Measurements from ENCODE around the gene ERAL1.
"Not testable (repeated sequence)": the region's sequence is repeated elsewhere in the genome, so short reads cannot be mapped to it uniquely, and the experiment has no call there.

The ERAL1 gene

GRCh38 chr17:28865946-28866752 lies 11.3 kb downstream of the ERAL1 start:
- Histone ChIP-seq H3K27me3 (replicated peaks; ENCODE audit: control insufficient read depth, insufficient read depth, low read length) (no peaks in the 10 kb centered on the region), H3K9me3 (ENCODE audit: control insufficient read depth, low read length) (no peaks in the 10 kb centered on the region)

GRCh38 chr17:28867276-28867675 lies 12.5 kb downstream of the ERAL1 start:
- DNase-seq (ENCODE audit: low read depth), result no peak
- Histone ChIP-seq H3K4me1 (ENCODE audit: control insufficient read depth, insufficient read depth, low read length) (no peaks in the 10 kb centered on the region), H3K4me3 (ENCODE audit: low read length) (no peak overlapping the region), H3K9ac (ENCODE audit: low read length) (no peak overlapping the region), H3K9me3 (ENCODE audit: control insufficient read depth, low read length) (no peaks in the 10 kb centered on the region), H3K27me3 (replicated peaks; ENCODE audit: control insufficient read depth, insufficient read depth, low read length) (no peaks in the 10 kb centered on the region), H3K36me3 (ENCODE audit: control insufficient read depth, insufficient read depth, low read length, severe bottlenecking) (no peaks in the 10 kb centered on the region)

More at GRCh38 chr17:28865946-28866752, 11.3 kb downstream of the ERAL1 start:
- DNase-seq (ENCODE audit: low read depth), result no peak
- no peak overlapping the region for H3K9ac ChIP-seq (ENCODE audit: low read length)
- H3K4me3 ChIP-seq (ENCODE audit: low read length), result no peak overlapping the region
- H3K4me1 ChIP-seq (ENCODE audit: control insufficient read depth, insufficient read depth, low read length), result no peaks in the 10 kb centered on the region
- H3K36me3 ChIP-seq (ENCODE audit: control insufficient read depth, insufficient read depth, low read length, severe bottlenecking), result no peaks in the 10 kb centered on the region

GRCh38 chr17:28871056-28871579 lies 16.3 kb downstream of the ERAL1 start:
- DNase-seq (ENCODE audit: low read depth), result no peak
- H3K4me3 ChIP-seq (ENCODE audit: low read length), result no peak overlapping the region
- no peaks in the 10 kb centered on the region for H3K36me3 ChIP-seq (ENCODE audit: control insufficient read depth, insufficient read depth, low read length, severe bottlenecking)
- no peaks in the 10 kb centered on the region for H3K27me3 ChIP-seq (replicated peaks; ENCODE audit: control insufficient read depth, insufficient read depth, low read length)
- no peak overlapping the region for H3K9ac ChIP-seq (ENCODE audit: low read length)
- H3K9me3 ChIP-seq (ENCODE audit: control insufficient read depth, low read length), result no peaks in the 10 kb centered on the region
- H3K4me1 ChIP-seq (ENCODE audit: control insufficient read depth, insufficient read depth, low read length), result no peaks in the 10 kb centered on the region

- no peak overlapping the region for H3K9ac ChIP-seq (ENCODE audit: low read length)
- no peaks in the 10 kb centered on the region for H3K9me3 ChIP-seq (ENCODE audit: control insufficient read depth, low read length)
- peaks cover 8% of the 10 kb centered on the region for H3K36me3 ChIP-seq (ENCODE audit: control insufficient read depth, insufficient read depth, low read length, severe bottlenecking)
- H3K27me3 ChIP-seq (replicated peaks; ENCODE audit: control insufficient read depth, insufficient read depth, low read length), result no peaks in the 10 kb centered on the region
- no peak for DNase-seq (ENCODE audit: low read depth)
- H3K4me3 ChIP-seq (ENCODE audit: low read length), result no peak overlapping the region
- H3K4me1 ChIP-seq (ENCODE audit: control insufficient read depth, insufficient read depth, low read length), result no peaks in the 10 kb centered on the region
Measured at GRCh38 chr17:28873839-28874238, 19.0 kb downstream of the ERAL1 start.

GRCh38 chr17:28874750-28875149 lies 19.9 kb downstream of the ERAL1 start:
- Histone ChIP-seq H3K27me3 (replicated peaks; ENCODE audit: control insufficient read depth, insufficient read depth, low read length) (no peaks in the 10 kb centered on the region), H3K36me3 (ENCODE audit: control insufficient read depth, insufficient read depth, low read length, severe bottlenecking) (peaks cover 17% of the 10 kb centered on the region), H3K4me3 (ENCODE audit: low read length) (no peak overlapping the region), H3K9ac (ENCODE audit: low read length) (no peak overlapping the region), H3K9me3 (ENCODE audit: control insufficient read depth, low read length) (no peaks in the 10 kb centered on the region), H3K4me1 (ENCODE audit: control insufficient read depth, insufficient read depth, low read length) (no peaks in the 10 kb centered on the region)
- no peak for DNase-seq (ENCODE audit: low read depth)

- Histone ChIP-seq H3K4me3 (ENCODE audit: low read length) (no peak overlapping the region), H3K4me1 (ENCODE audit: control insufficient read depth, insufficient read depth, low read length) (no peaks in the 10 kb centered on the region), H3K9me3 (ENCODE audit: control insufficient read depth, low read length) (no peaks in the 10 kb centered on the region), H3K27me3 (replicated peaks; ENCODE audit: control insufficient read depth, insufficient read depth, low read length) (no peaks in the 10 kb centered on the region), H3K9ac (ENCODE audit: low read length) (no peak overlapping the region), H3K36me3 (ENCODE audit: control insufficient read depth, insufficient read depth, low read length, severe bottlenecking) (peaks cover 29% of the 10 kb centered on the region)
- no peak for DNase-seq (ENCODE audit: low read depth)
Measured at GRCh38 chr17:28875848-28876550, 21.2 kb downstream of the ERAL1 start.

GRCh38 chr17:28877150-28877711 lies 22.4 kb downstream of the ERAL1 start:
- H3K36me3 ChIP-seq (ENCODE audit: control insufficient read depth, insufficient read depth, low read length, severe bottlenecking), result peaks cover 42% of the 10 kb centered on the region
- H3K9me3 ChIP-seq (ENCODE audit: control insufficient read depth, low read length); DNase-seq (ENCODE audit: low read depth); H3K9ac ChIP-seq (ENCODE audit: low read length); H3K4me1 ChIP-seq (ENCODE audit: control insufficient read depth, insufficient read depth, low read length); H3K4me3 ChIP-seq (ENCODE audit: low read length); H3K27me3 ChIP-seq (replicated peaks; ENCODE audit: control insufficient read depth, insufficient read depth, low read length): not testable (repeated sequence)

GRCh38 chr17:28878158-28878910 lies 23.5 kb downstream of the ERAL1 start:
- H3K36me3 ChIP-seq (ENCODE audit: control insufficient read depth, insufficient read depth, low read length, severe bottlenecking), result peaks cover 53% of the 10 kb centered on the region
- H3K9ac ChIP-seq (ENCODE audit: low read length), result no peak overlapping the region
- no peak overlapping the region for H3K4me3 ChIP-seq (ENCODE audit: low read length)

GRCh38 chr17:28878981-28879380 lies 24.2 kb downstream of the ERAL1 start:
- Histone ChIP-seq H3K9me3 (ENCODE audit: control insufficient read depth, low read length) (no peaks in the 10 kb centered on the region), H3K9ac (ENCODE audit: low read length) (no peak overlapping the region), H3K27me3 (replicated peaks; ENCODE audit: control insufficient read depth, insufficient read depth, low read length) (no peaks in the 10 kb centered on the region), H3K4me3 (ENCODE audit: low read length) (no peak overlapping the region), H3K36me3 (ENCODE audit: control insufficient read depth, insufficient read depth, low read length, severe bottlenecking) (peaks cover 56% of the 10 kb centered on the region), H3K4me1 (ENCODE audit: control insufficient read depth, insufficient read depth, low read length) (no peaks in the 10 kb centered on the region)
- peak; percentile 48 for DNase-seq (ENCODE audit: low read depth)

More at GRCh38 chr17:28878158-28878910, 23.5 kb downstream of the ERAL1 start:
- no peak for DNase-seq (ENCODE audit: low read depth)
- no peaks in the 10 kb centered on the region for H3K9me3 ChIP-seq (ENCODE audit: control insufficient read depth, low read length)
- H3K4me1 ChIP-seq (ENCODE audit: control insufficient read depth, insufficient read depth, low read length), result no peaks in the 10 kb centered on the region
- no peaks in the 10 kb centered on the region for H3K27me3 ChIP-seq (replicated peaks; ENCODE audit: control insufficient read depth, insufficient read depth, low read length)

GRCh38 chr17:28879886-28880571 lies 25.2 kb downstream of the ERAL1 start:
- peaks cover 64% of the 10 kb centered on the region for H3K36me3 ChIP-seq (ENCODE audit: control insufficient read depth, insufficient read depth, low read length, severe bottlenecking)
- no peak overlapping the region for H3K4me3 ChIP-seq (ENCODE audit: low read length)

More at GRCh38 chr17:28879886-28880571, 25.2 kb downstream of the ERAL1 start:
- Histone ChIP-seq H3K27me3 (replicated peaks; ENCODE audit: control insufficient read depth, insufficient read depth, low read length) (no peaks in the 10 kb centered on the region), H3K9me3 (ENCODE audit: control insufficient read depth, low read length) (no peaks in the 10 kb centered on the region), H3K9ac (ENCODE audit: low read length) (no peak overlapping the region), H3K4me1 (ENCODE audit: control insufficient read depth, insufficient read depth, low read length) (no peaks in the 10 kb centered on the region)
- DNase-seq (ENCODE audit: low read depth), result no peak
